IMR-90 (cell line): ENCODE measurements around the gene TMEM129. TPM values are rescaled to one million over a fixed set of nuclear protein-coding genes. Genes with fewer than 3 reads are reported as not detected.

ENCODE experiments used
- ATAC-seq: fragments of 200-7000 bp; cut with Tn5 transposase; 2 replicates; pipeline ENCODE4 v1.9.1; 2020; ENCODE audit warnings: low read depth, mild to moderate bottlenecking, moderate library complexity
- BruUV-seq: library from RNA; stranded (reverse); fragments of 400-500 nt; replicated peaks from 2 replicates; lab custom pipeline; 2021; lab: Mats Ljungman, UMichigan
- CTCF ChIA-PET: fragments of 300-600 bp; formaldehyde crosslinking; extraction: SDS; loops from one replicate; lab custom pipeline; 2021; ENCODE audit warnings: antibody characterized with exemption; lab: Yijun Ruan, JAX
- POLR2A ChIA-PET: fragments of 300-600 bp; sonication (Branson Sonifier 250); formaldehyde crosslinking; loops from one replicate; lab custom pipeline; 2022; ENCODE audit warnings: antibody characterized with exemption; ENCODE audit not compliant: unreplicated experiment; lab: Charles Lee
- DNase-seq: peaks from one replicate; pipeline ENCODE4 v3.0.0; 2013
- H2AFZ ChIP-seq: replicated peaks from 2 replicates; pipeline ENCODE3; 2013; ENCODE audit warnings: low read length, mild to moderate bottlenecking; ENCODE audit not compliant: poor library complexity
- H2AK5ac ChIP-seq: 2 replicates; pipeline ENCODE4 v1.6.1; 2013; ENCODE audit warnings: low read depth, low read length, inconsistent platforms
- H2AK9ac ChIP-seq: replicated peaks from 2 replicates; pipeline ENCODE3; 2013; ENCODE audit warnings: mild to moderate bottlenecking, low read depth, low read length, moderate library complexity; ENCODE audit not compliant: poor library complexity
- H2BK120ac ChIP-seq: 2 replicates; pipeline ENCODE4 v1.6.1; 2013; ENCODE audit warnings: low read depth, low read length, inconsistent platforms
- H2BK15ac ChIP-seq: 3 replicates; pipeline ENCODE4 v1.6.1; 2013; ENCODE audit warnings: low read depth, low read length, inconsistent platforms
- H2BK20ac ChIP-seq: 2 replicates; pipeline ENCODE4 v1.6.1; 2013; ENCODE audit warnings: low read depth, mild to moderate bottlenecking, inconsistent platforms, low read length, moderate library complexity
- H2BK5ac ChIP-seq: 2 replicates; pipeline ENCODE4 v1.6.1; 2013; ENCODE audit warnings: mild to moderate bottlenecking, low read depth, low read length, inconsistent platforms; ENCODE audit not compliant: poor library complexity, severe bottlenecking
- H3K14ac ChIP-seq: replicated peaks from 2 replicates; pipeline ENCODE4 v1.6.1; 2013; ENCODE audit warnings: low read depth, low read length, inconsistent platforms
- H3K18ac ChIP-seq: 2 replicates; pipeline ENCODE4 v1.6.1; 2013; ENCODE audit warnings: low read depth, low read length, control low read depth
- H3K23ac ChIP-seq: 2 replicates; pipeline ENCODE4 v1.6.1; 2013; ENCODE audit warnings: low read depth, low read length, inconsistent platforms
- H3K27ac ChIP-seq: 2 replicates; pipeline ENCODE4 v1.5.1; 2013; ENCODE audit warnings: mild to moderate bottlenecking, control low read depth, low read length; ENCODE audit not compliant: insufficient read depth
- H3K27me3 ChIP-seq: 2 replicates; pipeline ENCODE4 v1.6.1; 2013; ENCODE audit warnings: low read length; ENCODE audit not compliant: control insufficient read depth, insufficient read depth
- H3K36me3 ChIP-seq: 2 replicates; pipeline ENCODE4 v1.6.1; 2013; ENCODE audit warnings: low read length, mixed read lengths; ENCODE audit not compliant: control insufficient read depth, insufficient read depth
- H3K4ac ChIP-seq: 2 replicates; pipeline ENCODE4 v1.6.1; 2013; ENCODE audit warnings: low read depth, low read length, inconsistent platforms
- H3K4me1 ChIP-seq: 2 replicates; pipeline ENCODE4 v1.6.1; 2013; ENCODE audit warnings: low read length, mixed read lengths; ENCODE audit not compliant: control insufficient read depth, insufficient read depth
- H3K4me2 ChIP-seq: 2 replicates; pipeline ENCODE4 v1.6.1; 2013; ENCODE audit warnings: low read depth, mild to moderate bottlenecking, control low read depth, low read length, moderate library complexity
- H3K4me3 ChIP-seq: 2 replicates; pipeline ENCODE4 v1.5.1; 2013; ENCODE audit warnings: low read depth, mild to moderate bottlenecking, control low read depth, low read length, moderate library complexity; ENCODE audit not compliant: insufficient read depth
- H3K56ac ChIP-seq: 2 replicates; pipeline ENCODE4 v1.6.1; 2013; ENCODE audit warnings: low read length, inconsistent platforms; ENCODE audit not compliant: insufficient read depth; ENCODE audit errors: extremely low read depth
- H3K79me1 ChIP-seq, 2 experiments: 2 replicates each; pipeline ENCODE4 v1.6.1; 2013; ENCODE audit warnings: low read length in 2 of 2, inconsistent platforms in 1 of 2, low read depth in 1 of 2
- H3K9ac ChIP-seq: 2 replicates; pipeline ENCODE4 v1.6.1; 2013; ENCODE audit warnings: low read depth, low read length, control low read depth
- H3K9me1 ChIP-seq: 2 replicates; pipeline ENCODE4 v1.6.1; 2013; ENCODE audit warnings: low read length, inconsistent platforms; ENCODE audit not compliant: insufficient read depth
- H3K9me3 ChIP-seq: 2 replicates; pipeline ENCODE4 v1.6.1; 2013; ENCODE audit warnings: low read length; ENCODE audit not compliant: control insufficient read depth, insufficient read depth
- H4K20me1 ChIP-seq: 2 replicates; pipeline ENCODE4 v1.6.1; 2013; ENCODE audit warnings: low read length, inconsistent platforms; ENCODE audit not compliant: insufficient read depth
- H4K5ac ChIP-seq: 2 replicates; pipeline ENCODE4 v1.6.1; 2013; ENCODE audit warnings: mild to moderate bottlenecking, low read depth, low read length, control low read depth
- H4K8ac ChIP-seq, 2 experiments: 2 replicates each; pipeline ENCODE4 v1.6.1; 2013; ENCODE audit warnings: low read depth in 2 of 2, low read length in 2 of 2, control low read depth in 1 of 2, inconsistent platforms in 1 of 2
- H4K91ac ChIP-seq: 2 replicates; pipeline ENCODE4 v1.6.1; 2013; ENCODE audit warnings: low read depth, low read length, inconsistent platforms; ENCODE audit not compliant: insufficient read depth
- BHLHE40 ChIP-seq: fragments of 150-350 bp; IDR thresholded peaks from 2 replicates; pipeline ENCODE4 v1.6.1; 2016; ENCODE audit warnings: mild to moderate bottlenecking, low read depth, low read length
- CTCF ChIP-seq: conservative IDR thresholded peaks from 2 replicates; pipeline ENCODE4 v1.5.1; 2012; ENCODE audit warnings: mild to moderate bottlenecking, low read depth, low read length, improper control_type of control experiment
- FOS ChIP-seq: fragments of 150-350 bp; IDR thresholded peaks from 2 replicates; pipeline ENCODE4 v1.6.1; 2016; ENCODE audit warnings: low read depth, low read length
- MAFK ChIP-seq: IDR thresholded peaks from 2 replicates; pipeline ENCODE4 v1.6.1; 2012; ENCODE audit warnings: low read depth, low read length, improper control_type of control experiment
- MAZ ChIP-seq: IDR thresholded peaks from 2 replicates; pipeline ENCODE4 v1.6.1; 2012; ENCODE audit warnings: low read depth, mild to moderate bottlenecking, low read length, improper control_type of control experiment, moderate library complexity, borderline replicate concordance
- RAD21 ChIP-seq: IDR thresholded peaks from 2 replicates; pipeline ENCODE4 v1.6.1; 2012; ENCODE audit warnings: low read length, improper control_type of control experiment
- RCOR1 ChIP-seq: IDR thresholded peaks from 2 replicates; pipeline ENCODE4 v1.6.1; 2012; ENCODE audit warnings: mild to moderate bottlenecking, low read length, improper control_type of control experiment; ENCODE audit not compliant: insufficient replicate concordance
- WGBS, 2 experiments: methylation state at CpG; one replicate each; pipeline versions ENCODE4 v1.1.5 to v1.1.7; 2013; ENCODE audit warnings: missing lambda C conversion rate in 2 of 2; ENCODE audit not compliant: insufficient read length in 1 of 2; ENCODE audit errors: extremely low coverage in 2 of 2; 5-methylcytosine and 5-hydroxymethylcytosine counted together
- dilution Hi-C: fragments of 300-500 bp; cut with HindIII; formaldehyde crosslinking; loops from one replicate; pipeline ENCODE4 v1.14.3; 2018; ENCODE audit warnings: low sequenced_read_pairs; ENCODE audit not compliant: unreplicated experiment
- in situ Hi-C: fragments of 300-500 bp; cut with MboI; formaldehyde crosslinking; loops from 3 replicates; pipeline ENCODE4 v1.14.3; 2019; ENCODE audit warnings: low sequenced_read_pairs, inconsistent platforms, mixed read lengths
- intact Hi-C: fragments of 100-400 bp; cut with micrococcal nuclease; formaldehyde crosslinking; loops from 2 replicates; pipeline ENCODE4 v1.10.0; 2022
- polyA plus RNA-seq, 3 experiments: library from polyadenylated mRNA; depleted of rRNA; stranded (reverse); fragments of >200 nt; gene quantifications; 2 replicates each; pipeline ENCODE4 v1.2.3, GENCODE V29; 2012; ENCODE audit warnings: low replicate concordance in 1 of 3
- total RNA-seq: library from RNA; depleted of rRNA; stranded (reverse); fragments of >200 nt; gene quantifications from 2 replicates; pipeline ENCODE4 v1.2.3, GENCODE V29; 2012

TMEM129 gene
- total and polyA plus RNA-seq, 2 of the 4 experiments (the other 2 are of a cell fraction), result 6.6 to 26.6 TPM

DNA sequence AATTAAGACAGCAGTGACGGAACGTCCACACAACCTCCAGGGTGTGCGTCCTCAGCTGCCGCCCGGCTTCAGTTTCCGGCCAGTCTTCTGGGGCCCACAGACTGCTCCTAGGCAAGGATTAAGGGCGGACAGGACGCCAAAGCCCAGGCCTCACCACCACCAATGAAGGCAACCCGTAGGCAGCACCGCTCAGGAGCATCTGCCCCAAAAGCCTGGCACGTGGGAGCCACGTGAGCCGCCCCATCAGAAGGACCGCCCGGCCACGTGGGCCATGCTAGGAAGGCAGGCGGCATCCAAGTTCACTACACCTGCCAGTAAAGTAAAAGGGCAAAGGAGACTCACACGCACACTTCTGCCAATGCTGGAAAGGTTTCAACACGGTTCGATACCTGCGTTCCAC is 51.3 kb downstream of the TMEM129 start:
- no TSS peak for BruUV-seq

More for the DNA sequence above, 51.3 kb downstream of the TMEM129 start:
- WGBS, 2 experiments, result 93% methylated on average over 14 of the region's 21 CpGs; no CpG with 5 or more reads in 1 of the 2 experiments
- H3K4me1 ChIP-seq, result no peaks in the 10 kb centered on the region
- H4K20me1 ChIP-seq, result no peaks in the 10 kb centered on the region
- ATAC-seq (no peak), DNase-seq (no peak)
- H3K79me1 ChIP-seq, result no peaks in the 10 kb centered on the region
- H3K14ac ChIP-seq, result no peak overlapping the region
- no peak overlapping the region for H3K4me2 ChIP-seq
- ChIA-PET POLR2A (no interaction called here), CTCF (no interaction called here)
- H2BK5ac ChIP-seq, result no peak overlapping the region
- H3K27me3 ChIP-seq, result no peaks in the 10 kb centered on the region
- H3K9ac ChIP-seq, result no peak overlapping the region
- no peak overlapping the region for H3K4ac ChIP-seq
- H3K56ac ChIP-seq, result no peak overlapping the region
- no peak overlapping the region for H2BK20ac ChIP-seq
- H3K4me3 ChIP-seq, result no peak overlapping the region
- no peak overlapping the region for H3K23ac ChIP-seq
- no peak overlapping the region for H2BK15ac ChIP-seq
- no peak overlapping the region for H2BK120ac ChIP-seq
- TF ChIP-seq FOS (no peak), MAFK (no peak), RAD21 (no peak), MAZ (no peak), RCOR1 (no peak), CTCF (no peak), BHLHE40 (no peak)
- H3K9me1 ChIP-seq, result no peaks in the 10 kb centered on the region; the same call in 1 of the 2 replicates
- H3K9me3 ChIP-seq, result no peaks in the 10 kb centered on the region
- dilution Hi-C loops, result no loop called here
- H2AK9ac ChIP-seq, result no peak overlapping the region
- H3K27ac ChIP-seq, result no peak overlapping the region
- intact Hi-C loops, result no loop called here
- no peak overlapping the region for H2AK5ac ChIP-seq
- no peak overlapping the region for H2AFZ ChIP-seq
- no peak overlapping the region for H4K5ac ChIP-seq
- H3K36me3 ChIP-seq, result no peaks in the 10 kb centered on the region
- H4K8ac ChIP-seq, result no peak overlapping the region
- in situ Hi-C loops, result no loop called here
- no peak overlapping the region for H4K91ac ChIP-seq
- no peak overlapping the region for H3K18ac ChIP-seq
